Loucy (cell line): ENCODE results near the gene TEX48.

ENCODE experiments used
- H2AFZ ChIP-seq: fragments of 200-600 bp; sonication (generic); 2 replicates; pipeline ENCODE4 v1.6.0; 2016; ENCODE audit warnings: antibody characterized with exemption, mild to moderate bottlenecking, low read length, moderate library complexity
- H3F3A ChIP-seq: fragments of 200-600 bp; 2 replicates; pipeline ENCODE4 v1.6.0; 2016; ENCODE audit warnings: antibody characterized with exemption, low read depth, mild to moderate bottlenecking
- H3K27me3 ChIP-seq: fragments of 200-600 bp; sonication (generic); 2 replicates; pipeline ENCODE4 v1.6.1; 2014; ENCODE audit warnings: low read length, mild to moderate bottlenecking; ENCODE audit not compliant: insufficient read depth, poor library complexity, severe bottlenecking
- H3K36me3 ChIP-seq: fragments of 200-600 bp; sonication (generic); 2 replicates; pipeline ENCODE4 v1.6.1; 2016; ENCODE audit warnings: low read length; ENCODE audit not compliant: insufficient read depth
- H3K4me1 ChIP-seq: fragments of 200-600 bp; sonication (generic); 2 replicates; pipeline ENCODE4 v1.5.1; 2014; ENCODE audit warnings: low read length, mild to moderate bottlenecking; ENCODE audit not compliant: insufficient read depth, poor library complexity, severe bottlenecking
- H3K4me2 ChIP-seq: fragments of 200-600 bp; sonication (generic); 2 replicates; pipeline ENCODE4 v1.6.0; 2014; ENCODE audit warnings: antibody characterized with exemption, low read length, low read depth, mild to moderate bottlenecking; ENCODE audit not compliant: poor library complexity, severe bottlenecking
- H3K4me3 ChIP-seq: fragments of 200-600 bp; sonication (generic); 2 replicates; pipeline ENCODE4 v1.5.1; 2014; ENCODE audit warnings: low read length, mild to moderate bottlenecking, mixed read lengths; ENCODE audit not compliant: poor library complexity, severe bottlenecking
- H3K79me2 ChIP-seq: fragments of 200-600 bp; sonication (generic); 2 replicates; pipeline ENCODE4 v1.6.1; 2014; ENCODE audit warnings: low read length; ENCODE audit not compliant: insufficient read depth
- H3K9ac ChIP-seq: fragments of 200-600 bp; sonication (generic); 2 replicates; pipeline ENCODE4 v1.6.0; 2014; ENCODE audit warnings: mild to moderate bottlenecking, low read depth, low read length, moderate library complexity; ENCODE audit not compliant: poor library complexity, severe bottlenecking
- H3K9me2 ChIP-seq: fragments of 200-600 bp; sonication (generic); replicated peaks from 2 replicates; pipeline ENCODE4 v1.6.1; 2016; ENCODE audit warnings: low read depth, low read length, mixed read lengths
- H3K9me3 ChIP-seq: fragments of 200-600 bp; sonication (generic); 2 replicates; pipeline ENCODE4 v1.6.1; 2014; ENCODE audit warnings: mild to moderate bottlenecking, antibody characterized with exemption, low read length, low read depth; ENCODE audit not compliant: insufficient read depth
- H4K20me1 ChIP-seq: fragments of 200-600 bp; sonication (generic); 2 replicates; pipeline ENCODE4 v1.6.0; 2014; ENCODE audit warnings: antibody characterized with exemption, low read length, mild to moderate bottlenecking; ENCODE audit not compliant: insufficient read depth, poor library complexity, severe bottlenecking
- EZH2phosphoT487 ChIP-seq: fragments of 200-600 bp; IDR thresholded peaks from 2 replicates; pipeline ENCODE4 v1.6.1; 2018; ENCODE audit warnings: antibody characterized with exemption, mild to moderate bottlenecking, moderate library complexity, borderline replicate concordance
- TF ChIP-seq, protein P1 (sequence below): fragments of 200-600 bp; sonication (generic); conservative IDR thresholded peaks from 2 replicates; pipeline ENCODE4 v1.5.1; 2014; ENCODE audit warnings: mild to moderate bottlenecking, antibody characterized with exemption, low read length

TEX48 gene

DNA sequence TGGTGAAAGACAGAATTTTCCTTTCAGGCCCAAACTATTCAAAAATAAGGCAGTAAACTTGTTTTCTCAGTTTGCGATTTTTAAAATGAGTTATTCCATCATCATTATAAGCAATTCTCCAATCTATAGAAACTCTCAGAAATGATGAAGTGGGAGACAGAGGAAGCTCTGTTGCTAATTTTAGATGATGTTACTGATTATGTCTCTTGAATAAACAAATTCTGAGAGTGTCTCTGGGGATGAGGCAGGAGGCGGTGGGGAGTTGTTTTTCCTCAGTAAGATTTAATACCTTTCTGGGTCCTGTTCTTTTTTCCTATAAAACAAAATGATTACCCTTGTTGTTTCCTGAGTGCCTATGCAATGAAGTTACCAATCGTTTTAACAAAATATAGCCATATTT is 43.9 kb upstream of the TEX48 start:
- Histone ChIP-seq H2AFZ (no peak overlapping the region), H3K9me2 (no peaks in the 10 kb centered on the region), H3K9ac (no peak overlapping the region), H3K9me3 (no peaks in the 10 kb centered on the region), H3F3A (no peaks in the 10 kb centered on the region), H3K4me1 (no peaks in the 10 kb centered on the region), H3K79me2 (no peaks in the 10 kb centered on the region), H3K27me3 (peaks cover 6% of the 10 kb centered on the region), H3K36me3 (no peaks in the 10 kb centered on the region), H3K4me3 (no peak overlapping the region), H4K20me1 (no peaks in the 10 kb centered on the region), H3K4me2 (no peak overlapping the region)
- TF ChIP-seq EZH2phosphoT487 = no peak
- TF ChIP-seq, protein P1, sequence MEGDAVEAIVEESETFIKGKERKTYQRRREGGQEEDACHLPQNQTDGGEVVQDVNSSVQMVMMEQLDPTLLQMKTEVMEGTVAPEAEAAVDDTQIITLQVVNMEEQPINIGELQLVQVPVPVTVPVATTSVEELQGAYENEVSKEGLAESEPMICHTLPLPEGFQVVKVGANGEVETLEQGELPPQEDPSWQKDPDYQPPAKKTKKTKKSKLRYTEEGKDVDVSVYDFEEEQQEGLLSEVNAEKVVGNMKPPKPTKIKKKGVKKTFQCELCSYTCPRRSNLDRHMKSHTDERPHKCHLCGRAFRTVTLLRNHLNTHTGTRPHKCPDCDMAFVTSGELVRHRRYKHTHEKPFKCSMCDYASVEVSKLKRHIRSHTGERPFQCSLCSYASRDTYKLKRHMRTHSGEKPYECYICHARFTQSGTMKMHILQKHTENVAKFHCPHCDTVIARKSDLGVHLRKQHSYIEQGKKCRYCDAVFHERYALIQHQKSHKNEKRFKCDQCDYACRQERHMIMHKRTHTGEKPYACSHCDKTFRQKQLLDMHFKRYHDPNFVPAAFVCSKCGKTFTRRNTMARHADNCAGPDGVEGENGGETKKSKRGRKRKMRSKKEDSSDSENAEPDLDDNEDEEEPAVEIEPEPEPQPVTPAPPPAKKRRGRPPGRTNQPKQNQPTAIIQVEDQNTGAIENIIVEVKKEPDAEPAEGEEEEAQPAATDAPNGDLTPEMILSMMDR = no peak

GRCh38 chr9:114724744-114725143 is 42.8 kb upstream of the TEX48 start:
- H3K9me3 ChIP-seq = no peaks in the 10 kb centered on the region
- no peak overlapping the region for H2AFZ ChIP-seq
- peaks cover 6% of the 10 kb centered on the region for H3K27me3 ChIP-seq
- TF ChIP-seq, protein P1 = no peak
- TF ChIP-seq EZH2phosphoT487 = no peak
- H3K36me3 ChIP-seq = no peaks in the 10 kb centered on the region
- H3K9ac ChIP-seq = no peak overlapping the region
- H3K4me2 ChIP-seq = no peak overlapping the region
- no peaks in the 10 kb centered on the region for H4K20me1 ChIP-seq
- H3F3A ChIP-seq = no peaks in the 10 kb centered on the region
- no peak overlapping the region for H3K4me3 ChIP-seq
- H3K79me2 ChIP-seq = no peaks in the 10 kb centered on the region
- H3K9me2 ChIP-seq = no peaks in the 10 kb centered on the region
- no peaks in the 10 kb centered on the region for H3K4me1 ChIP-seq

GRCh38 chr9:114723931-114724330 is 41.9 kb upstream of the TEX48 start:
- Histone ChIP-seq H4K20me1 (no peaks in the 10 kb centered on the region), H3K9me2 (no peaks in the 10 kb centered on the region), H3F3A (no peaks in the 10 kb centered on the region), H3K4me3 (no peak overlapping the region), H3K79me2 (no peaks in the 10 kb centered on the region), H3K36me3 (no peaks in the 10 kb centered on the region), H3K9me3 (no peaks in the 10 kb centered on the region), H2AFZ (no peak overlapping the region), H3K27me3 (peaks cover 6% of the 10 kb centered on the region), H3K4me2 (no peak overlapping the region), H3K4me1 (no peaks in the 10 kb centered on the region), H3K9ac (no peak overlapping the region)
- TF ChIP-seq, protein P1 = no peak
- TF ChIP-seq EZH2phosphoT487 = no peak
